HepG2 (cell line): ENCODE data around the gene NEK9. TPM values are rescaled to one million over a fixed set of nuclear protein-coding genes. Genes with fewer than 3 reads are reported as not detected.

Experiments
- ATAC-seq: fragments of 200-7000 bp; cut with Tn5 transposase; 3 replicates; pipeline ENCODE4 v1.9.1; 2020; ENCODE audit warnings: mild to moderate bottlenecking, moderate library complexity
- BruUV-seq: library from RNA; stranded (reverse); fragments of 400-500 nt; replicated peaks from 2 replicates; lab custom pipeline; 2021; lab: Mats Ljungman, UMichigan
- CTCF ChIA-PET: fragments of 300-600 bp; formaldehyde crosslinking; extraction: SDS; loops from one replicate; lab custom pipeline; 2021; ENCODE audit warnings: low total read pairs, inconsistent platforms, low intra/inter-chr PET ratio; lab: Yijun Ruan, JAX
- POLR2A ChIA-PET: fragments of 350-600 bp; sonication (Branson Sonifier 250); formaldehyde crosslinking; loops from one replicate; lab custom pipeline; 2020; ENCODE audit warnings: antibody characterized with exemption, inconsistent platforms; lab: Yijun Ruan, JAX
- DNase-seq: peaks from one replicate; pipeline ENCODE4 v3.0.0-alpha.2; 2015; ENCODE audit warnings: low spot score
- FAIRE-seq: peaks from 3 replicates; lab custom pipeline; 2011; peaks lifted over from hg19 to GRCh38; lab: Jason Lieb, UNC
- H2AFZ ChIP-seq: one replicate; pipeline ENCODE4 v1.6.1; 2011; ENCODE audit warnings: low read length, inconsistent platforms
- H3K27ac ChIP-seq: fragments of 300-600 bp; 3 replicates; pipeline ENCODE4 v1.8.0; 2011; ENCODE audit warnings: mixed run types, mild to moderate bottlenecking, mixed read lengths, low read length, inconsistent platforms; ENCODE audit not compliant: insufficient read depth; ENCODE audit errors: extremely low read length
- H3K27me3 ChIP-seq, 2 experiments: fragments of 200-600 bp in 1 of 2; 2 replicates in 1 of 2; 3 replicates in 1 of 2; pipeline versions ENCODE4 v1.6.0 to v1.8.0; 2011; ENCODE audit warnings: low read length in 2 of 2, mild to moderate bottlenecking in 2 of 2, moderate library complexity in 2 of 2, inconsistent platforms in 1 of 2; ENCODE audit not compliant: insufficient read depth in 2 of 2, control insufficient read depth in 1 of 2
- H3K36me3 ChIP-seq, 2 experiments: fragments of 200-600 bp in 1 of 2; replicated peaks in 1 of 2; 2 replicates in 1 of 2; 3 replicates in 1 of 2; pipeline versions ENCODE4 v1.5.1 to v1.8.0; 2011; ENCODE audit warnings: low read length in 2 of 2, inconsistent platforms in 1 of 2; ENCODE audit not compliant: insufficient read depth in 2 of 2, control insufficient read depth in 1 of 2
- H3K4me1 ChIP-seq: 2 replicates; pipeline ENCODE4 v1.5.1; 2012; ENCODE audit warnings: low read length, inconsistent platforms; ENCODE audit not compliant: insufficient read depth
- H3K4me2 ChIP-seq: 2 replicates; pipeline ENCODE4 v1.6.0; 2011; ENCODE audit warnings: low read depth, low read length, inconsistent platforms
- H3K4me3 ChIP-seq, 3 experiments: fragments of 200-600 bp in 1 of 3; sonication (generic), shearing (Covaris generic) in 1 of 3; replicated peaks in 1 of 3; 2 replicates each; pipeline ENCODE4 v1.5.1; 2011 to 2016; ENCODE audit warnings: low read length in 3 of 3, inconsistent platforms in 2 of 3, low read depth in 2 of 3, mild to moderate bottlenecking in 2 of 3, control low read depth in 1 of 3, mixed read lengths in 1 of 3; ENCODE audit not compliant: insufficient read depth in 1 of 3
- H3K79me2 ChIP-seq: one replicate; pipeline ENCODE4 v1.6.1; 2011; ENCODE audit warnings: low read length, inconsistent platforms; ENCODE audit not compliant: insufficient read depth
- H3K9ac ChIP-seq: 2 replicates; pipeline ENCODE4 v1.6.0; 2011; ENCODE audit warnings: mild to moderate bottlenecking, low read depth, low read length, inconsistent platforms; ENCODE audit not compliant: insufficient read depth
- H3K9me3 ChIP-seq: 2 replicates; pipeline ENCODE4 v1.5.1; 2012; ENCODE audit warnings: mild to moderate bottlenecking, low read length
- H4K20me1 ChIP-seq: 2 replicates; pipeline ENCODE4 v1.6.0; 2011; ENCODE audit warnings: inconsistent platforms, mild to moderate bottlenecking, low read length, moderate library complexity; ENCODE audit not compliant: insufficient read depth
- CBFB ChIP-seq: sonication (generic); formaldehyde crosslinking; IDR thresholded peaks from 2 replicates; pipeline ENCODE4 v1.4.0; 2020; ENCODE audit warnings: missing genetic modification reagents
- GTF2F1 ChIP-seq: fragments of 150-350 bp; IDR thresholded peaks from 2 replicates; pipeline ENCODE4 v1.6.1; 2014; ENCODE audit warnings: low read length
- MTA3 ChIP-seq: sonication (generic); formaldehyde crosslinking; IDR thresholded peaks from 2 replicates; pipeline ENCODE4 v1.4.0; 2020; ENCODE audit warnings: missing genetic modification reagents
- PHF21A ChIP-seq: sonication (generic); formaldehyde crosslinking; IDR thresholded peaks from 2 replicates; pipeline ENCODE4 v1.5.0; 2020; ENCODE audit warnings: mild to moderate bottlenecking, missing genetic modification reagents
- ZNF34 ChIP-seq: sonication (generic); formaldehyde crosslinking; IDR thresholded peaks from 2 replicates; pipeline ENCODE4 v1.4.0; 2020; ENCODE audit warnings: mild to moderate bottlenecking, missing genetic modification reagents, borderline replicate concordance
- ZNF451 ChIP-seq: sonication (generic); formaldehyde crosslinking; IDR thresholded peaks from 2 replicates; pipeline ENCODE4 v1.5.0; 2020; ENCODE audit warnings: mild to moderate bottlenecking, missing genetic modification reagents
- ZNF460 ChIP-seq: sonication (generic); formaldehyde crosslinking; IDR thresholded peaks from 2 replicates; pipeline ENCODE4 v1.5.1; 2020; ENCODE audit warnings: missing genetic modification reagents, mild to moderate bottlenecking, borderline replicate concordance
- ZNF672 ChIP-seq: sonication (generic); formaldehyde crosslinking; IDR thresholded peaks from 2 replicates; pipeline ENCODE4 v1.8.1; 2022; ENCODE audit warnings: missing genetic modification reagents
- WGBS: methylation state at CpG from one replicate; pipeline ENCODE4 v1.1.6; 2017; ENCODE audit warnings: low lambda C conversion rate; 5-methylcytosine and 5-hydroxymethylcytosine counted together
- in situ Hi-C: cut with HindIII; loops from 2 replicates; pipeline ENCODE4 v1.10.0; 2017; ENCODE audit warnings: low pct_unique_long_range_greater_than_20kb; ENCODE audit not compliant: extremely low pct_ligation_motif_present
- intact Hi-C: fragments of 100-400 bp; cut with micrococcal nuclease; formaldehyde crosslinking; loops from one replicate; pipeline ENCODE4 v1.10.0; 2022; ENCODE audit not compliant: unreplicated experiment
- polyA plus RNA-seq, 8 experiments: library from polyadenylated mRNA; depleted of rRNA in 3 of 8; stranded (reverse) in 7 of 8; unstranded in 1 of 8; fragments of >200 nt; fragmentation: Illumina TruSeq in 4 of 8; extraction: Trizol in 4 of 8; gene quantifications; 2 replicates each; pipeline versions ENCODE4 v1.2.1 to v1.2.3, GENCODE V29; 2011 to 2016; ENCODE audit warnings: low read depth in 4 of 8, missing spikeins in 1 of 8, mixed read lengths in 1 of 8; ENCODE audit not compliant: insufficient read depth in 1 of 8
- total RNA-seq, 5 experiments: library from RNA; depleted of rRNA; stranded (reverse); fragments of >200 nt; fragmentation: Illumina TruSeq; extraction: Trizol; gene quantifications; 2 replicates each; pipeline ENCODE4 v1.2.3, GENCODE V29; 2016; ENCODE audit warnings: low read depth in 1 of 5
- TF ChIP-seq, protein P1 (sequence below), 2 experiments: fragments of 450-650 bp in 1 of 2; sonication (generic) in 1 of 2; formaldehyde crosslinking in 1 of 2; IDR thresholded peaks; 2 replicates each; pipeline versions ENCODE4 v1.6.1 to v1.8.0; 2016 to 2022; ENCODE audit warnings: antibody characterized with exemption in 1 of 2, mild to moderate bottlenecking in 1 of 2, missing genetic modification reagents in 1 of 2

The NEK9 gene
- total and polyA plus RNA-seq, 2 of the 13 experiments (the other 11 are each of a cell fraction or from before 2014, with no cell fraction given): 16.5 to 27.3 TPM

DNA sequence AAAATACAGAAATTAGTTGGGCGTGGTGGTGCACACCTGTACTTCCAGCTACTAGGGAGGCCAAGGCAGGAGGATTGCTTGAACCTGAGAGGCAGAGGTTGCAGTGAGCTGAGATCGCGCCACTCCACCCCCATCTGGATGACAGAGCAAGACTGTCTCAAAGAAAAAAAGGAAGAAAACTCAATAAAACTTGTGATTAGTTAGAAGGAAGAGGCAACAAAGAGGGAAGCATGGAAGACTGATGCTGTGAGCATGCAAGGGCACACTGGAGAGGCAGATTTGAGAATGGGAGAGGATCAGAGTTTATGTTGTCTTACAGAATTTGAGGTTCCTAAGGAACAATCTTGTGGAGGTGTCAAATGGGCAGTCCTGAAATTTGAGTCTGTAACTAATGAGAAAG lies 60.2 kb downstream of the NEK9 start:
- ATAC-seq (no peak), DNase-seq (no peak), FAIRE-seq (no peak)
- no peaks in the 10 kb centered on the region for H3K36me3 ChIP-seq
- 100% methylated on average over 3 of the region's 3 CpGs for WGBS
- H3K27me3 ChIP-seq: no peaks in the 10 kb centered on the region; a peak in 1 of 5 replicates
- BruUV-seq: no TSS peak
- peaks cover 54% of the 10 kb centered on the region for H3K4me1 ChIP-seq
- no peaks in the 10 kb centered on the region for H4K20me1 ChIP-seq
- in situ Hi-C loops (no loop called here), intact Hi-C loops (loop anchor here (10.0 kb wide), 1 partner anchor 62 kb away; the partner anchor contains the start of gene EIF2B2)
- no peak overlapping the region for H3K4me3 ChIP-seq
- no peak overlapping the region for H2AFZ ChIP-seq
- no peak overlapping the region for H3K27ac ChIP-seq
- no peaks in the 10 kb centered on the region for H3K9me3 ChIP-seq
- TF ChIP-seq ZNF460 (CRISPR knock-in tag) (peak; percentile 10; the same call in 1 of the 2 replicates), PHF21A (CRISPR knock-in tag) (no peak)
- ChIA-PET POLR2A (interaction anchor here (1.4 kb wide), 1 partner anchor 112 kb away, joined by 3 read pairs; the partner anchor contains the start of gene PGF), CTCF (no interaction called here)
- H3K79me2 ChIP-seq: peaks cover 26% of the 10 kb centered on the region
- no peak overlapping the region for H3K4me2 ChIP-seq
- no peak overlapping the region for H3K9ac ChIP-seq

DNA sequence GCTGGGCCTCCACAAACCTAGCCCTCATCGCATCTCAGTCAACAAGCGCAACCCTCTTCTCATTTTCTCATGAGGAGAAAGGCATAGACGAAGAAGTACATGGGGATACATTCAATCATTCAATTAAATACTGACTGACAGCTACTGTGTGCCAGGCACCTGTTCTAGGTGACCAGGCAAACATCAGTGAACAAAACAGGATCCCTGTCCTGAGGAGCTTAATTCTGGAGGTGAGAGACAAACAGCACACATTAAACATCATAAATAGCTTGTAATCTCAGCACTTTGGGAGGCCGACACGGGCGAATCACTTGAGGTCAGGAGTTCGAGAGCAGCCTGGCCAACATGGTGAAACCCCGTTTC lies 62.7 kb downstream of the NEK9 start:
- ATAC-seq: peak; percentile 10
- peak overlapping the region; percentile 37 for H3K27ac ChIP-seq
- 55% methylated on average over 8 of the region's 8 CpGs for whole genome bisulfite sequencing
- TF ChIP-seq CBFB (CRISPR knock-in tag): no peak; the same call in 1 of the 2 replicates
- no peak for TF ChIP-seq ZNF34
- TF ChIP-seq ZNF451 (CRISPR knock-in tag): no peak
- no peak for TF ChIP-seq ZNF672
- TF ChIP-seq, protein P1, sequence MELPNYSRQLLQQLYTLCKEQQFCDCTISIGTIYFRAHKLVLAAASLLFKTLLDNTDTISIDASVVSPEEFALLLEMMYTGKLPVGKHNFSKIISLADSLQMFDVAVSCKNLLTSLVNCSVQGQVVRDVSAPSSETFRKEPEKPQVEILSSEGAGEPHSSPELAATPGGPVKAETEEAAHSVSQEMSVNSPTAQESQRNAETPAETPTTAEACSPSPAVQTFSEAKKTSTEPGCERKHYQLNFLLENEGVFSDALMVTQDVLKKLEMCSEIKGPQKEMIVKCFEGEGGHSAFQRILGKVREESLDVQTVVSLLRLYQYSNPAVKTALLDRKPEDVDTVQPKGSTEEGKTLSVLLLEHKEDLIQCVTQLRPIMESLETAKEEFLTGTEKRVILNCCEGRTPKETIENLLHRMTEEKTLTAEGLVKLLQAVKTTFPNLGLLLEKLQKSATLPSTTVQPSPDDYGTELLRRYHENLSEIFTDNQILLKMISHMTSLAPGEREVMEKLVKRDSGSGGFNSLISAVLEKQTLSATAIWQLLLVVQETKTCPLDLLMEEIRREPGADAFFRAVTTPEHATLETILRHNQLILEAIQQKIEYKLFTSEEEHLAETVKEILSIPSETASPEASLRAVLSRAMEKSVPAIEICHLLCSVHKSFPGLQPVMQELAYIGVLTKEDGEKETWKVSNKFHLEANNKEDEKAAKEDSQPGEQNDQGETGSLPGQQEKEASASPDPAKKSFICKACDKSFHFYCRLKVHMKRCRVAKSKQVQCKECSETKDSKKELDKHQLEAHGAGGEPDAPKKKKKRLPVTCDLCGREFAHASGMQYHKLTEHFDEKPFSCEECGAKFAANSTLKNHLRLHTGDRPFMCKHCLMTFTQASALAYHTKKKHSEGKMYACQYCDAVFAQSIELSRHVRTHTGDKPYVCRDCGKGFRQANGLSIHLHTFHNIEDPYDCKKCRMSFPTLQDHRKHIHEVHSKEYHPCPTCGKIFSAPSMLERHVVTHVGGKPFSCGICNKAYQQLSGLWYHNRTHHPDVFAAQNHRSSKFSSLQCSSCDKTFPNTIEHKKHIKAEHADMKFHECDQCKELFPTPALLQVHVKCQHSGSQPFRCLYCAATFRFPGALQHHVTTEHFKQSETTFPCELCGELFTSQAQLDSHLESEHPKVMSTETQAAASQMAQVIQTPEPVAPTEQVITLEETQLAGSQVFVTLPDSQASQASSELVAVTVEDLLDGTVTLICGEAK (IDR thresholded peaks at IDR 0.05): no peak
- TF ChIP-seq, protein P1 (CRISPR knock-in tag; IDR thresholded peaks at IDR 0.05): no peak
- TF ChIP-seq GTF2F1: no peak
- no peak for TF ChIP-seq MTA3 (CRISPR knock-in tag)

More for the DNA sequence above, 62.7 kb downstream of the NEK9 start:
- Histone ChIP-seq H3K27me3 (no peaks in the 10 kb centered on the region; a peak in 1 of 5 replicates), H3K4me1 (peaks cover 35% of the 10 kb centered on the region), H3K4me2 (peak overlapping the region; percentile 94), H3K9me3 (no peaks in the 10 kb centered on the region), H3K79me2 (peaks cover 26% of the 10 kb centered on the region), H3K36me3 (peaks cover 0 to 3% of the 10 kb centered on the region in 2 experiments; a peak in 1 of 5 replicates), H4K20me1 (no peaks in the 10 kb centered on the region), H3K9ac (peak overlapping the region; percentile 37; the same call in 1 of the 2 replicates), H2AFZ (no peak overlapping the region), H3K4me3 (peak overlapping the region; percentile 73 to 86 (median 77); a peak in 5 of 6 replicates)
- intact Hi-C loops: loop anchor here (10.0 kb wide), 1 partner anchor 59 kb away; the partner anchor contains the start of gene EIF2B2
- in situ Hi-C loops: no loop called here
- FAIRE-seq (no peak), DNase-seq (no peak)
- CTCF ChIA-PET: no interaction called here
- no TSS peak for BruUV-seq
- POLR2A ChIA-PET: interaction anchor here (0.6 to 1.7 kb wide), 5 partner anchors 14 to 141 kb away, joined by 3 to 18 read pairs (median 4); partner anchors contain the start of genes MLH3 and RPS6KL1
